RWPE1 (cell line): ENCODE data around the gene HEG1.

Source experiments
- CTCF ChIA-PET: fragments of 350-600 bp; sonication (Branson Sonifier 250); formaldehyde crosslinking; extraction: SDS; loops from one replicate; lab custom pipeline; 2021; lab: Yijun Ruan, JAX
- POLR2A ChIA-PET: fragments of 400-600 bp; formaldehyde crosslinking; extraction: SDS; loops from one replicate; lab custom pipeline; 2020; ENCODE audit warnings: antibody characterized with exemption; ENCODE audit not compliant: low non-redundant PET; lab: Yijun Ruan, JAX
- DNase-seq: peaks from one replicate; pipeline ENCODE4 v3.0.0; 2012; ENCODE audit warnings: low spot score
- H3K27ac ChIP-seq: fragments of 450-650 bp; 2 replicates; pipeline ENCODE4 v1.5.1; 2017
- TF ChIP-seq, protein P1 (sequence below): fragments of 450-650 bp; conservative IDR thresholded peaks from 2 replicates; pipeline ENCODE4 v1.5.1; 2017; ENCODE audit warnings: low read depth, mild to moderate bottlenecking

The HEG1 gene

DNA sequence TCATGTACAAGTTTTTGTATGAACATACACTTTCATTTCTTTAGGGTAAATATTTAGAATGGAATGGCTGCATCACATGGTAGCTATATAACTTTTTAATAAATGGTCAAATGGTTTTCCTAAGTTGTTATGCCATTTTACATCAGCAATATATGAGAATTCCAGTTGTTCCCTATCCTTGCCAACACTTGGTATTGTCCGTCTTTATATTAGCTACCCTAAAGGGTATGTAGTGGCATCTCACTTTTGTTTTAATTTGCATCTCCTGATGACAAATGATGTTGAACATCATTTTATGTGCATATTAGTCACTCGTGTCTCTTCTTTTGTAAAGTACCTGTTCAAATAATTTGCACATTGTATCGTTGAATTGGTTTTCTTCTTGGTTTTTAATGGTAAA is 118.7 kb downstream of the HEG1 start:
- TF ChIP-seq, protein P1, sequence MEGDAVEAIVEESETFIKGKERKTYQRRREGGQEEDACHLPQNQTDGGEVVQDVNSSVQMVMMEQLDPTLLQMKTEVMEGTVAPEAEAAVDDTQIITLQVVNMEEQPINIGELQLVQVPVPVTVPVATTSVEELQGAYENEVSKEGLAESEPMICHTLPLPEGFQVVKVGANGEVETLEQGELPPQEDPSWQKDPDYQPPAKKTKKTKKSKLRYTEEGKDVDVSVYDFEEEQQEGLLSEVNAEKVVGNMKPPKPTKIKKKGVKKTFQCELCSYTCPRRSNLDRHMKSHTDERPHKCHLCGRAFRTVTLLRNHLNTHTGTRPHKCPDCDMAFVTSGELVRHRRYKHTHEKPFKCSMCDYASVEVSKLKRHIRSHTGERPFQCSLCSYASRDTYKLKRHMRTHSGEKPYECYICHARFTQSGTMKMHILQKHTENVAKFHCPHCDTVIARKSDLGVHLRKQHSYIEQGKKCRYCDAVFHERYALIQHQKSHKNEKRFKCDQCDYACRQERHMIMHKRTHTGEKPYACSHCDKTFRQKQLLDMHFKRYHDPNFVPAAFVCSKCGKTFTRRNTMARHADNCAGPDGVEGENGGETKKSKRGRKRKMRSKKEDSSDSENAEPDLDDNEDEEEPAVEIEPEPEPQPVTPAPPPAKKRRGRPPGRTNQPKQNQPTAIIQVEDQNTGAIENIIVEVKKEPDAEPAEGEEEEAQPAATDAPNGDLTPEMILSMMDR, result no peak
- POLR2A ChIA-PET, result interaction anchor here (0.6 kb wide), 1 partner anchor 527 kb away, joined by 3 read pairs; no protein-coding TSS in a partner anchor
- H3K27ac ChIP-seq, result no peak overlapping the region
- DNase-seq, result no peak
- CTCF ChIA-PET, result interaction anchor here (0.6 to 0.7 kb wide), 2 partner anchors 17 to 122 kb away, joined by 3 to 4 read pairs; no protein-coding TSS in a partner anchor

DNA sequence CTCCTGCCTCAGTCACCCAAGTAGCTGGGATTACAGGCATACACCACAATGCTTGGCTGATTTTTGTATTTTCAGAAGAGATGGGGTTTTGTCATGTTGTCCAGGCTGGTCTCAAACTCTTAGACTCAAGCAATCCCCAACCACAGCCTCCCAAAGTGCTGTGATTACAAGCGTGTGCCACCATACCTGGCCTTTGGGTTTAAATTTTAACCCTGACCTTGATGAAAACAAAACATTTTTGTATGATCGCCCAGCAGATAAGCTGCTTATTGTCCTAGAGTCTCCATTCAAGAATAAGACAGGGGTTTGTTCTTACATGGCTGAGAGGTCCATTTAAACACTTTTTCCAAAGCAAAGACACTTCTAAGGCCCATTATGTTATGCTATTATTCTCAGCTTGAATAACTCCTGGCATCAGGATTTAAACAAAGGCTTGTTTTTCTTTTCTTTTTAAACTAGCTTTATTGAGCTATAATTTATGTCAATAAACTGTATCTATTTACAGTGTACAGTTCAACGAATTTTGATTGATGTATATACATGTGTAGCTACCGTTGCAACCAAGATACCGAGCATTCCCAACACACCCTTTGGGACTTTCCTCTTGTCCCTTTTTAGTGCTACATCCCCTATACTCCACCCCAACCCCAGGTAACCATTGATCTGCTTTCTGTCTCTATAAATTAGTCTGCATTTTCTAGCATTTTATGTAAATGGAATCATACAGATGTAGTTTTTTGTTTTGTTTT is 119.8 kb downstream of the HEG1 start:
- ChIA-PET CTCF (interaction anchor here (0.7 to 0.8 kb wide), 3 partner anchors 8 to 24 kb away, joined by 3 to 4 read pairs (median 3); no protein-coding TSS in a partner anchor), POLR2A (no interaction called here)
- no peak for DNase-seq
- TF ChIP-seq, protein P1, result no peak
- H3K27ac ChIP-seq, result no peak overlapping the region

DNA sequence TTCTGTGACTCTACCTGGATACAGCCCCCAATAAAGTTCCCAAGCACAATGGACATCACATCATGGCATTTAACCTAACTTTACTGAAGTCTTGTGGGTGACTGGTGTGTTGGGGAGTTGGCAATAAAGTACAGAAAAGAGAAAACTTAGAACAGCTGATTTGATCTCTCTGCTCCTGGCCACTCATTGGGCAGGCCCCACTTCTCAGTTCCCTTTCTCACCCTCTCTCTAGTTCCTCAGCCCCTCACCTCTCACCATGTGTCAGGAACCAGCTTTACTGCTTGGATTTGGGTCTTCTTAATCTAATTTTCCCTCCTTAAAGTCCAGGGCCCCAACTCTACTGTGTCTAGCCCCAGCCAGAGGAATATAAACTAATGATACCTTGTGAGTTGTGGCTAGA is 120.5 kb downstream of the HEG1 start:
- ChIA-PET POLR2A (no interaction called here), CTCF (interaction anchor here (0.7 kb wide), 1 partner anchor 8 kb away, joined by 3 read pairs; no protein-coding TSS in a partner anchor)
- TF ChIP-seq, protein P1, result no peak
- no peak for DNase-seq
- H3K27ac ChIP-seq, result no peak overlapping the region

DNA sequence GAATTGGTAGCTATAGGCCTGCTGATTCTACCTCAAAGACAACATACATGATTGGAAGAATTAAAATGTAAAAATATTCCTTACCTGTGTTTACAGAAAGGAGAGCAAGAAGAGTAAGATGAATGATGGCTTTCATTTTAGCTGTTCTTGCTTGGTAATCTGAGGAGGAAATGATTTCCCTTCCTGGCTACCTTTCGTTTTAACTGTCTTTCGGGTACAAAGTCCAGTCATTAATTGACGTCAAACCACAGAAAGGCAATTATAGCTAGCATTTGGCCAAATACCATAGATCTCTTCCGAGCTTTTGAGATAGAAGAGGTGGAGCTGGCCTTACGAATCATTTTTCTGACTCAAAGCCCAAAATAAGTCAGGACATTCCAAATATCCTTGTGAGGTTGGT is 121.2 kb downstream of the HEG1 start, which contains the start of gene MUC13:
TSS of gene MUC13 (minus strand) at position 175 of the 400 bp plus-strand sequence. CDS start at position 136, 39 bp downstream.
- no peak within 1 kb of the TSS for H3K27ac ChIP-seq
- no peak for DNase-seq
- POLR2A ChIA-PET, result no interaction called here
- TF ChIP-seq, protein P1, result no peak
- CTCF ChIA-PET, result interaction anchor here (0.5 kb wide), 1 partner anchor 12 kb away, joined by 4 read pairs; no protein-coding TSS in a partner anchor

DNA sequence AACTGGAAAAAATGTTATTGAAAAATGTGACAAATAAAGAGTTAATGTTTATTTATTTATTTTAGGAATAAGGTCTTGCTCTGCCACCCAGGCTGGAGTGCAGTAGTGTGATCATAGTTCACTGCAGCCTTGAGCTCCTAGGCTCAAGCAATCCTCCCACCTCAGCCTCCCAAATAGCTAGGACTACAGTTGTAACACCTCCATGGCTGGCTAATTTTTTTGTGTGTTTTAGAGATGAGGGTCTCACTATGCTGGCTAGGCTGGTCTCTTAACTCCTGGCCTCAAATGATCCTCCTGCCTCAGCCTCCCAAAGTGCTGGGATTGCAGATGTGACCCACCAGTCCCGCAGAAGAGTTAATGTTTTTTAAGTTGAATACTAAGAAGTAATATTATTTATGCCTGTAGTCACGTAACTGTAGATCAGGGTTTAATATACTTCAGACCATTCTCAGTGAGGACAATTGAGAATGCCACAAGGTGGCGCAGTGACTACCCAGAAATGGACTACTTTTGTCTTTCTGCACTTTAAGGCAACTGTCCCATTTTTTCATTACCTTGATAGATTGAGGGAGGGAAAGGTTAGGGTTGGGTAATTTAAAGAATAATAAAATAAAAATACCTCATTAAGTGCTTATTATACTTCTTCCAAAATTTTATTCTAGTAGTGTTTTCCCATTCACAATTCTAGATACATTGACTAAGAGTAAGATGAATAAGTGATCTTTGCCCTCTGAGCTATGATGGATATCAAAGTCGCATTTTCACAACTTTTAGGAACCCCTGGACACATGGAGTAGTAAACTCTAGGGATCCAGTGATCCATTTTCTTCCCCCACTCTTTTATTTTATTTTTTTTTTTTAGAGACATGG is 127.2 kb downstream of the HEG1 start:
- POLR2A ChIA-PET, result no interaction called here
- TF ChIP-seq, protein P1, result peak; percentile 83
- DNase-seq, result peak; percentile 44
- no peak overlapping the region for H3K27ac ChIP-seq
- CTCF ChIA-PET, result interaction anchor here (0.6 to 1.7 kb wide), 8 partner anchors 10 to 1059 kb away, joined by 3 to 8 read pairs (median 4); partner anchors contain the start of gene ZNF148

DNA sequence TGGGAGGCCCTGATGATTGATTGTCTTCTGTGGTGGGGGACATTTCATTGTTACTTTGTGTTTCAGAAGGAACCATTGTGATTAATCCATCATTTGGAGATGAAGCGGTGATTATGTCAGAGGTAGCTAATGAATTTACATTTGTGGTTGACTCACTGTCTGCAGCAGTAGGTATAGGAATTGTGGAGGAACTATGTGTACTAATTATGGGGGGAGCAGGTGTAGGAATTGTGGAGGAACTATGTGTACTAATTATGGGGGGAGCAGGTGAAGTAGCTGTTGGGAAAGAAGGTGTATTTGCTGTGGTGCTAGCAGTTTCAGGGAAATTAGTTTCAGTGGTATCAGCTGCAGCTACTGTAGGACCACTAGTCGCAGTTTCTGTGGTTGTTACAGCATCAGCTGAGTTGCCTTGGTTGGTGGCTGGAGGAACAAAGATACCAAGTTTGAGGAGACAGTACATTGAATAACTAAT is 128.2 kb downstream of the HEG1 start:
- ChIA-PET CTCF (interaction anchor here (0.7 to 1.7 kb wide), 5 partner anchors 11 to 939 kb away, joined by 4 to 7 read pairs (median 5); no protein-coding TSS in a partner anchor), POLR2A (no interaction called here)
- no peak for DNase-seq
- TF ChIP-seq, protein P1, result no peak
- H3K27ac ChIP-seq, result no peak overlapping the region
